Measurements from ENCODE around the gene PRMT3. TPM values are rescaled to one million over a fixed set of nuclear protein-coding genes. Genes with fewer than 3 reads are reported as not detected.
A peak's percentile ranks its signal among the peaks of the same experiment; 100 is the strongest.

The PRMT3 gene
- total and polyA plus RNA-seq, 2 of the 13 experiments (the other 11 are each of a cell fraction or from before 2014, with no cell fraction given) = 9.1 to 27.7 TPM

GRCh38 chr11:20518323-20518834 lies 130.9 kb downstream of the PRMT3 start (continued):
- TF ChIP-seq ZNF770 (CRISPR knock-in tag; IDR thresholded peaks at IDR 0.05) = peak; percentile 61; the same call in 1 of the 2 replicates

- POLR2A ChIA-PET = no interaction called here
- 20% methylated on average over 1 of the region's 1 CpG for WGBS (ENCODE audit: low lambda C conversion rate)
- Histone ChIP-seq H3K79me2 (ENCODE audit: insufficient read depth, low read length) (no peaks in the 10 kb centered on the region), H2AFZ (ENCODE audit: low read length) (no peak overlapping the region), H3K4me3 (replicated peaks in 1 of 3; ENCODE audit: insufficient read depth in 1 of 3, low read depth in 2 of 3, low read length in 3 of 3) (no peak overlapping the region), H3K36me3 (replicated peaks in 1 of 2; ENCODE audit: control insufficient read depth in 1 of 2, insufficient read depth in 2 of 2, low read length in 2 of 2) (no peaks in the 10 kb centered on the region), H3K27me3 (ENCODE audit: control insufficient read depth in 1 of 2, insufficient read depth in 2 of 2, low read length in 2 of 2) (no peaks in the 10 kb centered on the region), H3K9me3 (ENCODE audit: low read length) (no peaks in the 10 kb centered on the region), H4K20me1 (ENCODE audit: insufficient read depth, low read length) (no peaks in the 10 kb centered on the region), H3K4me1 (ENCODE audit: insufficient read depth, low read length) (peaks cover 11% of the 10 kb centered on the region), H3K9ac (ENCODE audit: insufficient read depth, low read depth, low read length) (no peak overlapping the region), H3K27ac (ENCODE audit: extremely low read length, insufficient read depth, low read length) (no peak overlapping the region), H3K4me2 (ENCODE audit: low read depth, low read length) (no peak overlapping the region)
- CTCF ChIA-PET (ENCODE audit: low intra/inter-chr PET ratio, low total read pairs) = no interaction called here
- intact Hi-C loops (cut with micrococcal nuclease; ENCODE audit: unreplicated experiment) (no loop called here), in situ Hi-C loops (cut with HindIII; ENCODE audit: extremely low pct_ligation_motif_present, low pct_unique_long_range_greater_than_20kb) (no loop called here)
- FAIRE-seq (no peak), DNase-seq (ENCODE audit: low spot score) (no peak), ATAC-seq (no peak)
- TF ChIP-seq MEIS2 (CRISPR knock-in tag; IDR thresholded peaks at IDR 0.05) = no peak
- no peak for TF ChIP-seq FOXP1 (IDR thresholded peaks at IDR 0.05)
- no peak for TF ChIP-seq FOXP1 (CRISPR knock-in tag; IDR thresholded peaks at IDR 0.05)
- TF ChIP-seq ZMYM2 (CRISPR knock-in tag; IDR thresholded peaks at IDR 0.05) = no peak
- TF ChIP-seq MTA3 (CRISPR knock-in tag; IDR thresholded peaks at IDR 0.05) = no peak
- no peak for TF ChIP-seq HOXA5 (CRISPR knock-in tag; IDR thresholded peaks at IDR 0.05)
- TF ChIP-seq ZFP91 (CRISPR knock-in tag; IDR thresholded peaks at IDR 0.05; ENCODE audit: borderline replicate concordance) = no peak
- no peak for TF ChIP-seq POLR2G (IDR thresholded peaks at IDR 0.05; ENCODE audit: low read depth, low read length)
- TF ChIP-seq MAFG (CRISPR knock-in tag; IDR thresholded peaks at IDR 0.05) = no peak
- TF ChIP-seq MTF2 (CRISPR knock-in tag; IDR thresholded peaks at IDR 0.05; ENCODE audit: borderline replicate concordance) = no peak
- TF ChIP-seq ZNF460 (CRISPR knock-in tag; IDR thresholded peaks at IDR 0.05; ENCODE audit: borderline replicate concordance) = no peak
- no peak for TF ChIP-seq MBNL3 (CRISPR knock-in tag; conservative IDR thresholded peaks at IDR 0.05)
- no peak for TF ChIP-seq ZNF3 (CRISPR knock-in tag; IDR thresholded peaks at IDR 0.05)
- no peak for TF ChIP-seq FOSL1 (CRISPR knock-in tag; IDR thresholded peaks at IDR 0.05; ENCODE audit: borderline replicate concordance)
- no peak for TF ChIP-seq ZNF678 (CRISPR knock-in tag; IDR thresholded peaks at IDR 0.05)
- no TSS peak for BruUV-seq (replicated peaks)
Measured at GRCh38 chr11:20522536-20522935, 135.0 kb downstream of the PRMT3 start.
